ENCODE measurements around the gene IL1RN. TPM values are rescaled to one million over a fixed set of nuclear protein-coding genes. Genes with fewer than 3 reads are reported as not detected.

The IL1RN gene
- total RNA-seq, 1 donor from 2014 or later, result 44.7 TPM

GRCh38 chr2:113175042-113175628 lies 47.7 kb downstream of the IL1RN start:
- no peak for DNase-seq

- no peak for DNase-seq
Observed at GRCh38 chr2:113175736-113176695, 48.6 kb downstream of the IL1RN start.

- DNase-seq, result no peak
Observed at GRCh38 chr2:113176696-113177355, 49.4 kb downstream of the IL1RN start.

GRCh38 chr2:113178069-113178746 lies 50.8 kb downstream of the IL1RN start:
- DNase-seq, result no peak

- no peak for DNase-seq
Observed at GRCh38 chr2:113178891-113179290, 51.5 kb downstream of the IL1RN start.

GRCh38 chr2:113179446-113180045 lies 52.1 kb downstream of the IL1RN start:
- DNase-seq, result no peak

- DNase-seq, result no peak
Observed at GRCh38 chr2:113180131-113180946, 52.9 kb downstream of the IL1RN start.

- DNase-seq, result no peak
Observed at GRCh38 chr2:113181258-113182051, 54.1 kb downstream of the IL1RN start.

- DNase-seq, result no peak
Observed at GRCh38 chr2:113182471-113183260, 55.3 kb downstream of the IL1RN start.

GRCh38 chr2:113183264-113183663 lies 55.9 kb downstream of the IL1RN start:
- DNase-seq, result no peak

Small RNAs within 50 kb of the gene (small RNA-seq; reads per million reads assigned to genes)
- gene RNU6-1180P (ENCODE audit: low replicate concordance), result not detected

Other genes starting within 250 kb of the IL1RN start
- gene IL37, start 216.4 kb upstream of the IL1RN start, total RNA-seq, result not detected
- gene IL36G, start 149.6 kb upstream of the IL1RN start, total RNA-seq, result not detected
- gene IL36A, start 122.1 kb upstream of the IL1RN start, total RNA-seq, result 0.72 TPM
- gene IL36B, start 74.7 kb upstream of the IL1RN start, total RNA-seq, result not detected
- gene IL36RN, start 68.4 kb upstream of the IL1RN start, total RNA-seq, result 5.6 TPM
- not detected for gene IL1F10, start 59.6 kb upstream of the IL1RN start, total RNA-seq
- 16.4 TPM for gene PSD4, start 46.4 kb downstream of the IL1RN start, total RNA-seq
- not detected for gene PAX8, start 151.3 kb downstream of the IL1RN start, total RNA-seq